ENCODE measurements around the gene NOS3. TPM values are rescaled to one million over a fixed set of nuclear protein-coding genes. Genes with fewer than 3 reads are reported as not detected.

NOS3 gene
- total and polyA plus RNA-seq, 2 experiments from 2014 or later = 2.6 to 6.1 TPM

- Histone ChIP-seq H4K20me1 (replicated peaks; ENCODE audit: insufficient read depth) (no peaks in the 10 kb centered on the region), H3K4me3 (no peak overlapping the region), H3K4me1 (ENCODE audit: insufficient read depth) (no peaks in the 10 kb centered on the region), H3K27ac (ENCODE audit: low read depth) (no peak overlapping the region), H3K9me2 (ENCODE audit: insufficient read depth) (no peaks in the 10 kb centered on the region), H3K4me2 (no peak overlapping the region), H3K27me3 (ENCODE audit: insufficient read depth) (peaks cover 17% of the 10 kb centered on the region), H3K79me2 (replicated peaks; ENCODE audit: insufficient read depth) (no peaks in the 10 kb centered on the region), H2AFZ (no peak overlapping the region), H3K36me3 (ENCODE audit: insufficient read depth) (no peaks in the 10 kb centered on the region), H3F3A (replicated peaks; ENCODE audit: low read depth) (no peaks in the 10 kb centered on the region)
- H3K27me3 Mint-ChIP-seq (ENCODE audit: insufficient read depth, low read depth, poor library complexity) = peaks cover 22% of the 10 kb centered on the region
- ATAC-seq (no peak), DNase-seq (ENCODE audit: low spot score) (no peak)
- peaks cover 4% of the 10 kb centered on the region for H3K4me1 Mint-ChIP-seq
- H3K27ac Mint-ChIP-seq = no peak overlapping the region
- TF ChIP-seq EZH2phosphoT487 (IDR thresholded peaks at IDR 0.05; ENCODE audit: unreplicated experiment) = no peak
- TF ChIP-seq CREB1 (CRISPR knock-in tag; IDR thresholded peaks at IDR 0.05; ENCODE audit: low read depth) = no peak
- no peak for TF ChIP-seq NANOG (IDR thresholded peaks at IDR 0.05; ENCODE audit: borderline replicate concordance)
- no peak for TF ChIP-seq POLR2AphosphoS5 (IDR thresholded peaks at IDR 0.05; ENCODE audit: low read depth)
- TF ChIP-seq ZNF462 (CRISPR knock-in tag; IDR thresholded peaks at IDR 0.05) = no peak
- H3K36me3 Mint-ChIP-seq (ENCODE audit: low read depth) = no peaks in the 10 kb centered on the region; the same call in 2 of the 3 replicates
- H3K4me3 Mint-ChIP-seq = no peak overlapping the region
- H3K9me3 Mint-ChIP-seq = no peaks in the 10 kb centered on the region
Observed at GRCh38 chr7:151045967-151046366, 55.1 kb downstream of the NOS3 start.

Measured in GM23338 (cell line).